GM19043 (cell line): Measurements from ENCODE around the gene AK8.

Experiments used
- ATAC-seq: cut with Tn5 transposase; IDR thresholded peaks from one replicate; pipeline ENCODE4 v1.9.1; 2021; ENCODE audit warnings: low read depth; ENCODE audit not compliant: unreplicated experiment

Gene AK8

DNA sequence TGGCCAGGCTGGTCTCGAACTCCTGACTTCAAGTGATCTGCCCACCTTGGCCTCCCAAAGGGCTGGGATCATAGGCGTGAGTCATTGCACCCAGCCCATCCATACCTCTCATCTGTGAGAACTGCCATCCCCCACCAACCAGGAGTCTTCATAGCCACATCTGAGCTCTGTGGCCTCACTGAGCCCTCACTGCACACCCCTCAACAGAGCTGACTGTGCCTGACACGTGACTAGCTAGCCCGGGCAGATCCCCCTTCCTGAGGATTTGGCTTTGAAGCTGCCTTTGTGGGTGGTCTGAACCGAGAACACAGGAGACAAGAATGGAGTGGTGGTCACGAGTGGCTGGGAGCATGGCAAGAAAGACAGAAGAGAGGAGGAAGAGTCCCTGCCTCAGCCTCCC is 15.6 kb downstream of the AK8 start:
- ATAC-seq: no peak

DNA sequence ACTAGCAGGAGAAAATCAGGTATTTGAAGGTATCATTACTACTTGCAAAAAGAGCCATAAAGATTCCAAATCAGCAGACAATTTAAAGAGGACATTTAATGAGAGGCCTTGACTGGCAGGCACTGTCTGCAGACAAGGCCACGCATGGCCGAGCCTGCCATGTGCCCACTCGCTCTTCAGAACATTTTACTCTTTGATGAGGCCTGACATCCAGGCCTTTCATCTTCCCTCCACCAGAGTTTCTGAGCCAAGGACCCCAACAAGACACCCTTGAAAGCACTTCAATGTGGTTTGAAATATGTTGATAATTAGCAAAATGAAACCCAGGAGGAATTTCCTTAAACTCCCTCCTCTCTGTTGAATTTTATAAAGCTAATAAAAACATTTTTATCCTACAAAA is 16.4 kb downstream of the AK8 start:
- no peak for ATAC-seq

DNA sequence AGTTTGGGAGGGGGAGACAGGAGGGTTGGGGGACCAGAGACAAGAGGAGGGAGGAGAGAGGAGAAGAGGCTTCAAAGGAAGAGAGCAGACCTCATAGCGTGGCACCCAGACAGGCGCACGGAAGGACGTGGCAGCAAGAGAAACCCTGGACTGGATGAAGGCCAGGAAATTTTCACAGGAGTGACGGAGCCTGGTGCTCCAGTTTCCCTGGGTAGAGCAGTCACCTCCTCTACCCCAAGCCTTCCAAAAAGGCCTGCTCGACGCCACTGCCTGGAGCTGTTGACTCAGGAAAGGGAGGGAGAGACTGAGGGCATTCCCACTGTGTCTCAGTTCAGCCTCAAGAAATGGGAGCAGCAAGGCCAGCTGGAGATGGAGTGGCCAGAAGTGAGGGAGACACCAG is 19.3 kb downstream of the AK8 start:
- ATAC-seq: no peak

DNA sequence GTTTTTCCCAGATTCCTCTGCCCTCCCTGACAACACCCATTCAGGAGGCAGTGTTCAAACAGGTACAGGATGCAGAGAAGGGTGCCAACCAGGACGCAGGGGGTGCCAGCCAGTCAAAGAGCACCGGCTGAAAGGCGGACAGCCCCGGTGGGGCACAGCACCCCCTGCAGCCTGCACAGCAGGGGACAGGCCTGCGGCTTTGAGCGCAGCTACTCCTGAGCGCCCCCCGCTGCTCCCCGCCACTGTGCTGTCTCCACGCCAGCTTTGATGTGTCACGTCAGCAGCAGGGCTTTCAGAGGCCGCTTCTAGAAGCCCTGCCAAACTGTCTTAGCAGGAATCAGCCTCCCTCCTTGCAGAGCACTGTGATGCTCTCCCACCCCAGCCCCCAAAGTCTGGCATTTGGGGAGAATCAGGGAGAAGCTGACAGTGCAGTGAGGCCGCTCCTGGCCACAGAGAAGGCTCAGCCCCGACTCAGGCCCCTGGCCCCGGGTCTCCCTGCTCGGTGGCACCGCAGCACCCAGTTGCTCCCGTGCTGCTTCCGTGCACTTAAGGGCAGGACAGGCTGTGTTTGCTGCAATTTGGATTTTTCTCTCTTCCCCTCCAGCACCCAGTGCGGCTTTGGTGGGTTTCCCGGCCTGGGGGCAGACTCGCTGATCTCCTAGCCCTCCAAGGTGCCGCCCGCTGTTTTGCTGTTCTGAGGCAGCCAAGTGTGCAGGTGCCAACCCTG is 20.3 kb downstream of the AK8 start:
- no peak for ATAC-seq

DNA sequence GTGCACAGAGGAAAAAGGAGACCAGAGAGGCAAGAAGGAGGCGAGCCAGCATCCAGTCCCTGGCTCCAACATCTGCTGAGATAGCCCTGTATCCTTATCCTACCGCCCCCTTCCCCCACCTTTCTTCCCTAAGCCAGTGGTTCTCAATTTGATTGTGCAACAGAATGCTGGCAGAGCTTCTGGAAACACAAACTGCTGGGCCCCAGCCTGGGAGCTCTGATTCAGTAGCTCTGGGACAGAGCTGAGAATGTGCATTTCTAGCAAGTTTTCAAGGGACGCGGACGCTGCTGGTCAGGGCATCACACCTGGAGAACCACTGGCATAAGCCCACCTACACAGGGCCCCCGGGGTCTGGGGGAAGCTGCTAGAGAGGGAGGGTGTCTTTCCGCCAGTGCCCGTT is 21.1 kb downstream of the AK8 start:
- ATAC-seq: no peak

DNA sequence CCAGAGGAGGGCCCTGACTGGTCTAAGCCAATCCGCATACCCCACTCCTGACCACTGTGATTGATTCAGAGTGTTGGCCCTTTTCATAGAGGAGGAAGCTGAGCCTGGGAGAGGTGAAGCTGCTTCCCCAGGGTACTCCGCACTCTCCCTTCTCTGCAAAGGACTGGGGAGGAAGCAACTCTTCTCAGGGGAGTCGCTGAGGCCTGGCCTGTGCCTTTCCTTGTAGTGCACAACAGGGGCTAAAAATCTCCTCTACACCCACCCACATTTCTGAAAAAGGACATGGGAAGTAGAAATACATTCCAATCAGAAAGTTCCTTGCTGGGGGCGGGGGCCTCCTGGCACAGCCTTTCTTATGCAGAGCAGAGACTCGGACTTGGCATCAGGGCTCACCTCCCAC is 22.2 kb downstream of the AK8 start:
- ATAC-seq: no peak

DNA sequence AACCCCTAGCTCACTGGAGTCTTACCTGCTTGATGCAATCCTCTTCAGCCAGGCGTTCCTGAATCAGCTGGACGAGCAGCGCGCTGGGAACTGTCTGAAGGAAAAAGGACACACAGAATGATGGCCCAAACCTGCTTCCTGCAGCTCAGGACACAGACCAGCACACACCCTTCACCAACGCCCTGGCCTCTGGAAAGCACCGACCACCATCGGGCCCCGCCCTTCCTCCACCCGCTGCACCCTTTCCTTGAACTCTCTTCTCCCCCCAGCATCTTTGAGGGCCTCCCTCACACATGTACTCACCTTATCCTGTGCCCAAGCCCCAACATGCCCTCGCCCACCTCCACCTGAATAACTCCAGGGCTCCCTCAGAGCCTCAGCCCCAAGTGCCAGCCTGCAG is 23.3 kb downstream of the AK8 start:
- ATAC-seq: no peak

DNA sequence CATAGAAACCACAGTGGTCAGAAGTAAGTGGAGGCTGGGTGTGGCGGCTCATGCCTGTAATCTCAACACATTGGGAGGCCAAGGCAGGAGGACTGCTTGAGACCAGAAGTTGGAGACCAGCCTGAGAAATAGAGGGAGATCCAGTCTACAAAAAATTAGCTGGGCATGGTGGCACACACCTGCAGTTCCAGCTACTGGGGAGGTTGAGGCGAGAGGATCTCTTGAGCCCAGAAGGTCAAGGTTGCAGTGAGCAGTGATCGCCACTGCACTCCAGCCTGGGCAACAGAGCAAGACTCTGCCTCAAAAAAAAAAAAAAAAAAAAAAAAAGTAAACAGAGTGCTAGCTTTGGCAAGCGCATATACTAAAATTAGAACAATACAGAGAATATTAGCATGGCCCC is 24.6 kb downstream of the AK8 start:
- ATAC-seq: no peak

DNA sequence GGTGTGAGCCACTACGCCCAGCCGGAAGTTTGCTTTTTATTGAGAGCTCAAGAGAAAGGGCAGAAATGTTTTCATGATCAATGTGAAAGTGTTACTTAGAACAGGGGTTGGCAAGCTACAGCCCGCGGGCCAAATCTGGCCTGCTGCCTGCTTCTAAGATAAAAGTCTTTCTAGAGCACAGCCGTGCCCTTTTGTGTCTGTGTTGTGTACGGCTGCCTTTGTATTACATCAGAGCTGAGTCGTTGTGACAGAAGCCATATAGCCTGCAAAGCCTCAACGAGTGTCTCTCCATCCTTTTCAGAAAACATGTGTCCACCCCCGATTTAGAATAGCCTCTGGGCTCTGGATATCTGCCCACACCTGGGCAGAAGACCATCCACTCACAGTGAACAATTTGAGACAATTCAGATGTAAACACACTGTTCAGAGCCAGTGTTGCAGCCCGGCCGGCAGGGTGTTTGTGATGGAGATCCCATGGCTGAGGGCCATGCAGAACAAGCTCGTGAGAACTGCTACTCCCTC is 28.8 kb downstream of the AK8 start:
- no peak for ATAC-seq

DNA sequence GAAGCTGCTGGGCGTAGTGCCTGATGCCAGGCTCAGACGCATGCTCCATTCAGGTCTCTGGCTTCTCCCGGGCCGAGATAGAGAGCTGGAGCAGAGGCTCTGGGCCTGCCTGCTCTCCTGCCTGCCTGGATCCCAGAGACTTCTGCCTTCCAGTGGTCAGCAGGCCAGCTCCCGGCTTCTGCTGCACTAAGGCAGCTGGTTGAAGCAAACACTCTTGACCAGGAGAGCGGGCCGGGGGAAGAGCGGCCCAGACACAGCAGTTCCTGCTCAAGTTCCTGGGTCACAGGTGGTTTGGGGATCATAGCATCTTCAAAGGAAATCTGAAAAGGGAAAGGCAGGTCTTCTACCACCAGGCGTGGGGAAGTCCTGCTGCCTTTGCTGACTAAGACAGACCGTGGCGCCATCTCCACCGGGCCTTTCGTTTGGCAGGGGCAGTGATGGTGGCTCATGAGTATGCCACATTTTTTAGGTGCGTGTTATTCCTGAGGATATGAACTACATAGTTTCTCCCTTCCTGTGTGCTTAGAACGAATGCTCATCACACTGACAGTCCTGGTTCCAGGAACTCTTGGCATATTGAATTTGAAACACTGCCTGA is 31.1 kb downstream of the AK8 start:
- ATAC-seq: no peak

DNA sequence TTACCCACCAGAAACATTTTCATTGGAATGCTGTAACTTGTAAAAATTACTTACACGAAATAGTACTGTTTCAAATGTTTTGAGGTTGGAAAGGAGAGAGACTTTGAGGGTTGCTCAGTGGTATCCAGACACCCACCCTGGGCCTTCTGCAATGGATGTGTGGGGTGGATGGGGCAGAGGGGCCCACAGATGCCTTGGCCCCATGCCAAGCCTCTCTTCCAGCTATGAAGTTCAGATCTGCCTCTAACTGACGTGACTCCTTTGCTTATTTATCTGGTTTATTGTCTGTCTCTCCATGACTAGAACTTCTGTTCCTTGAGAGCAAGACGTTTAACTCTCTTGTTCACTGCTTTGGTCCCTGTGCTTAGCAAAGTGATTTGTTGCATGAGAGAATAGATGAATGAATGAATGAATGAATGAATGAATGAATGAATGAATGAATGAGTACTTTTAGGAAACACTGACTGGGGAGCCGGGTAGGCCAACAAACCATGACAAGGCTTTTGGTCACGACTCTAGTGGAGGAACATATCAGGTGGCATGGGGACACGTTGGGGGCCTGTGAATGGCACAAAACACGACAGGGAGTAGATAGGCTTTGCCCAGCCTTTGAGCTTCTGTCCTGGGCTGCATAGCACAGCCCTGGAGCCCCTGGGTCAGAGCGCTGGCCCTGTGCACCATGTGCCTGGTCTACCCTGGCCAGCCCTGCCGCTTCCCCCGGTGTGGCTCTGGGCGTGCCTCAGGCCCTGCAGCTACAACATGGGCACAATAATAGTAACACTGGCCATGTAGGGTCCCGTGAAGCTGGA is 31.8 kb downstream of the AK8 start:
- ATAC-seq: no peak

DNA sequence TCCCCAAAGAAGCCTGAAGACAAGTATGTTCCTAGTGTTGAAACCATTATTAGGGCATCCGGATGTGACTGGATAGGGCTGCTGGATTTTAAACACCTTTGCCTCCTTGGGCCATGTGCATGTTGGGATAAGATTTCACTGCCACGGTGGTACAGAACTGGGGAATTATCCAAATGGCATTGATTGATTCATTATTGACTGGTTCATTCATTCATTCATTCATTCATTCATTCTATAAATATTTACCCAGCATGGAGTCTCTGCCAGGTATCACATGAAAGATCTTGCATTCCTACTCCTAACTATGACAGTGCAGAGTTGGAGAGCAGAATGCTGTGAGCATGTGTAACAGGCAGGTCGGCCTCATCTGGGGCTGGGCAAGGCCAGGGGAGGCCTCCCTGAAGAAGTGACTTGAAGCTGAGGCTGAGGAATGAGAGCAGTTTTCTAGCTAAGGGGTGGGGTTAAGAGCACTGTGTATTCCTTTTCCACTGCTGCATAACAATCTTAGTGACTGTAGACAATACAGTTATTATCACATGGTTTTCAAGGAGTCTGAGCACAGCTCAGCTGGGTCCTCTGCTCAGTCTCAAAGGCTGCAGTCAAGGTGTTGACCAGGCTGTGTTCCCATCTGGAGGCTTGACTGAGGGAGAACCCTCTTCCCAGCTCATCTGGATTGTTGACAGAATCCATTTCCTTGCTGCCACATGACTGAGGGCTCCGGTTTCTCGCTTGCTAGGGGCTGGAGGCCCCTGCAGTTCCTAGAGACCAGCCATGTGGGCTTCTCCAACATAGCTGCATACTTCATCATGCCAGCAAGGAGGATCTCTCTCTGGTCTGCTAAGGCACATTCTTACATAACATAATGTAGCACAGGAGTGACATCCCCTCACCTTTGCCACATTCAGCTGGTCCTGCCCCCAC is 35.7 kb downstream of the AK8 start:
- no peak for ATAC-seq

DNA sequence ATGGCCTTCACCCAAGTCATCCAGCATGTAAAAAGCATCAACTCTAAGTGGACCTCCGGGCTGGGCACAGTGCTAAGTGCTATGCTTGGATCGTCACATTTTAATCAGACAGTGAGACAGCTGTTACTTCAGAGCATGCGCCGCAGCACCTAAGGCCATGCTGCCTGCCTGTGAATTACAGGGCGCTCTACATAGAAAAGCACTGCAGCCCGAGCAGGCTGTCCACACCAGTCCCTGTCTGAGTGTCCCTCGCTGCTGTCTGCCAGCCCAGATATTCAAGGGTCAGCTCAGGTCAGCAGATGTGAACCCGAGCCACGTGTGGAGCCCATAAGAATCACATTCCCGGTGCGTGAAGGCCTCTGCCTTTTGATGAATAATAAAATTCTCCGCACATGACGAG is 37.1 kb downstream of the AK8 start:
- no peak for ATAC-seq

DNA sequence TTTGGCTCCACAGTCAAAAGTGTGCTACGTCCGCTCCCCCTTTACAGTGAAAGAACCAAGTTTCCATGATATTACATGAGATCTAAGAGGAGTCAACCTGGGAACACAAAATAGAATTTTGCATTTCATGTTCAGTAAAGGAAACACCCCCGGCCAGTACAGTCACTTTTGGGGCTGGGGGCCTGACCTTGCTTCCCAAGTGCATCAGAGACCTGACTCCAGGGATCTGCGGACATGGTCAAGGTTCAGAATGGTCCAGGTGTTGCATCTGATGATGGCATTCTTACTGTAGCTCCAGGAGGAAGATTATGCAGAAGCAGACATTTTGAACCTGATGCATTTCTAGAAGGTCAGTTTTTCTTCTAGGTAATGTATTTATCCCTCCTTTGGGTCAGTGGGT is 39.8 kb downstream of the AK8 start:
- ATAC-seq: no peak

DNA sequence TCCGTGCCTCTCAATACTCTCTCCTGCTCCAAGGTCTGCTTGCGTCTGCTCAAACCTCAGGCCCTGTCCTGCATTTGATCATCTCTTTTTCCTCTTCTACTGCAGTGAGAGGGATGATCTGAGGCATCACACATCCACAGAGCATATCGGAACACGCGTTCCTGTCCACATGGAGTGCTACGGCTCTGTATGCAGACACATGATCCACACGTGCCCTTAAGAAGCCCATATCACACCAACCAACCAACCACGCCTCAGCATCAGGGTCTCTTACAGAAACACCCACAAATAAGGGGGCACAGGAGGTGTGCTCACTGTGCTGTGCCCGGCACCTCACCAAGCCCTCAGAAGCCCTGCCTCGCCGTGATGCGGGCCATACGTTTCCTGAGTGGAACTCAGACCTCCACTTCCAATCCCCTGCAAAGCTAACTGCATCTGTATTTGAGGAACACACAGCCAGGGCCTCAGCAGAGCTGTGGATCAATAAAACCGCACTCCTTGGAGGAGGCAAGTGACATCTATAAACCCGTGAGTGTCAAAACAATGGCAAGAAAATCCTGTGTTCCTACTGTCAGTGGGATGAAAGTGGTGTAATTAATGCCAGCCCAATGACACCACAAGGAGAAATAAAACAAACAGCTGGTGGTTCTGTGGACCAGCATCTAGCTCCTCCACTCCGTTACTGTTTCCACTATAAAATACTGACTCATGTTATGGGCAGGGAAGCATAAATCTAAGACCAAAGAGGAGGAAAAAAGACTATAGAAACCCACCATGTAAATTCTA is 40.4 kb downstream of the AK8 start:
- ATAC-seq: no peak

DNA sequence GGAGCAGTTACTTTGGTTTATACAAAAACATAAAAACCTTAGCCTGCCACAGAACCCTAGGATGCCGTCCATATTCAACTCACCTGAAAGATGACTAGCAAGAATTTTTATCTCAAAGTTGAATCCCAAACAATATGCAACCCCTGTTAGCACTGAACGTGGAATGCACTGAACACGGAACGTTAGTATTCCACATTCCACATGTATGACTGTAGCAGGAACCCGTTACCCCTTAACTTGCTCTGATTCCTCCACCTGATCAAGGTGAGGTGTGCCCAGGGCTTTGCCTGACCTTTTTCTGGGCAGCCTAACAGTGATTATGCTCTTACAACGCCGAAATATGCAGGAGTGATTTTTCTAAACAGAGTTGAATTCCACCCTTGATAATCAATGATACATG is 43.7 kb downstream of the AK8 start:
- ATAC-seq: no peak

DNA sequence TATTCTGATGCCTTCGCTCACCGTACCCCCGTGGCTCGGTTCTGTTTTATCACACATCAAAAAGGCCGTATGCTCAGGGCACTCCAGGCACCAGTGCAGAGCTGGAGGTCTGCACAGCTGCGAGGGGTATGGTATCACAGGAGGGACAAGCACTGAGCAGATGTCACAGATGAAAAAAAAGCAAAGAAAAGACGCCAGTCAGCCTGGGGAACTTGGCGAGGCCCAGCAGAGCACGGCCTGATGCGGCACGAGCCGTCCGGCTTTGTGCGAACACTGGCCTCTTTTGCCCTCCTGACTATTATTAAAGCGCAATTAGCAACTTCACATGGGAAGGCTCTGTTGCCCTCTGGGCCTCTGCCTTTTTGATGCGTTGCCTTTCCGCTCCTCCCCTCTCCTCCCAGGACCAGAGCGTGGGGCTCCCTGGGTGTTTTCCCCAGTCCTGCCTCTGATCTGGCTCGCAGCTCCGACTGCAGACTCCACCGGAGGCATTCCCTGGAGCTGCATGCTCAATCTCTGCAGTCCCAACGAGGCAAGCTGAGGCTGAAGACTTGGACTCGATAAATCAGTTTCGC is 44.4 kb downstream of the AK8 start:
- ATAC-seq: no peak

DNA sequence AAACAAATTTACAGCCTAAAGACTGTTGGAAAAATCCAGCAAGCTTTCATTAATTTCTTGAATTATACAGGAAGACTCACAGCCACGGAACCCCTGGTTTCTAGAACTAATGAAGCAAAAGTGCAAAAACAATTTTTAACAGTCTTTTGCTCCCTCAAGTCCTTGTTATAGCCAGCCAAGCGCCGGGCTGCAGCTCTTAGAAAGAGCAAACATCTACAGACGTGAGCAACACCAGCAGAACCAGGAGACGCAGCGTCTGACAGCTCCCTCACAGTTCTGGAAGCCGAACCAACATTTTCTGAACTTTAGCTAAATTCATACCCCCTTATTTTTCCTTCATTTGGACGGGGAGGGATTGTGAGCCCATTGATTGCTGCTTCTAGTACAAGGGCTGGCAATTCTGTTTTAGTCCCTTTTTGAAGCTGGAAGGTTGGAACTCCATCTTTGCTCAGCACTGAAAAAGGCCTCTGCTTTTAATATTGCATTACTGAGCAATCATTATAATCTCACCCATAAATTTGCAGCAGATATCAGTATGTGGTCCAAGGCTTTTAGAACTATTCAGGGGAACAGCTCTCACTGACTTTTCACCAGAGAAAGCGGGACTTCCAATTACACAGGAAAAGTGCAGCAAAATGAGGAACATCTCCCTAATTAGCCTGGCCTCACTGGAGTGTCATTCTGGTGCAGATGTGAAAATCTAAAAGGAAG is 45.8 kb downstream of the AK8 start:
- ATAC-seq: no peak

DNA sequence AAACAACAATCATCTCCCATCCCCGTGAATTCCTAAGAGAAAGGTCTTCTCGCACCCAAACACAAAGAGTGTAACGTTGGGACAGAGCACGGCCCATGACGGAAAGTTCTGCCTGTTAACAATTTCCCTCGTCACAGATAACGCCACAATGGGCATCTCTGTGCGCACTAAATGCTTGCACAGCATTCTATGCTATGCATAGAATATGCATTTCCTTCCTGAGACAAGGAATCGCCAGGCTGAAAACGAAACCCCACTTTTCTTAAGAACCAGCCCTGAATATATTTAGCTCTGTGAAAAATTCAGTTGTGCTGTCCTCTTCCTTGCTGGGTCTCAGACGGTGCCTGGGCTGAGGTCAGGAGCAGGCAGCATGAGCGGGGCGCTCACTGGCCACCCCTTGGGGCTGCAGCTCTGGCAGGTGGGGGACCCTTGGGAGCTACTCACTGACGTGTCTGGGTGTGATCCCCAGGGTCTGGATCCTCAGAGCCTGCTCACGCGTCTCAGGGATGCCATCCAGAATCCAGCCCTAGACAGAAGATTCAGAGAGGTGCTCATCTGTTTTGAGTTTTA is 49.8 kb downstream of the AK8 start:
- ATAC-seq: no peak
